WTC11 (cell line): ENCODE results near the gene TMEM218. TPM values are rescaled to one million over a fixed set of nuclear protein-coding genes. Genes with fewer than 3 reads are reported as not detected.

Source experiments
- ATAC-seq: fragments of 200-7000 bp; cut with Tn5 transposase; 2 replicates; pipeline ENCODE4 v1.10.0; 2021; ENCODE audit warnings: mild to moderate bottlenecking, moderate library complexity
- CTCF ChIA-PET: fragments of 300-600 bp; sonication (Branson Sonifier 250); formaldehyde crosslinking; loops from one replicate; lab custom pipeline; 2021; ENCODE audit warnings: antibody characterized with exemption; lab: Charles Lee
- POLR2A ChIA-PET: fragments of 350-600 bp; sonication (Branson Sonifier 250); formaldehyde crosslinking; loops from one replicate; lab custom pipeline; 2021; ENCODE audit warnings: antibody characterized with exemption; lab: Charles Lee
- DNase-seq: peaks from one replicate; pipeline ENCODE4 v3.0.0; 2021; ENCODE audit warnings: low spot score
- H3K27ac Mint-ChIP-seq: 2 replicates; pipeline ENCODE4 v1.8.0; 2021; ENCODE audit warnings: mixed read lengths
- H3K27me3 Mint-ChIP-seq: 2 replicates; pipeline ENCODE4 v1.8.0; 2021; ENCODE audit warnings: low read depth, mild to moderate bottlenecking, moderate library complexity, mixed read lengths
- H3K36me3 Mint-ChIP-seq: 2 replicates; pipeline ENCODE4 v1.8.0; 2021; ENCODE audit warnings: mixed read lengths
- H3K4me1 Mint-ChIP-seq: 2 replicates; pipeline ENCODE4 v1.8.0; 2022; ENCODE audit warnings: mixed read lengths
- H3K4me3 Mint-ChIP-seq: 2 replicates; pipeline ENCODE4 v1.8.0; 2021; ENCODE audit warnings: mild to moderate bottlenecking, moderate library complexity, mixed read lengths
- H3K9me3 Mint-ChIP-seq: 2 replicates; pipeline ENCODE4 v1.8.0; 2021; ENCODE audit warnings: mixed read lengths
- CREB1 ChIP-seq: sonication (generic); formaldehyde crosslinking; IDR thresholded peaks from 2 replicates; pipeline ENCODE4 v1.8.0; 2023; ENCODE audit warnings: mild to moderate bottlenecking, missing genetic modification reagents
- ELF4 ChIP-seq: sonication (generic); formaldehyde crosslinking; IDR thresholded peaks from 2 replicates; pipeline ENCODE4 v1.8.1; 2022; ENCODE audit warnings: low read depth, mild to moderate bottlenecking, moderate library complexity, missing genetic modification reagents
- ESRRA ChIP-seq: sonication (generic); formaldehyde crosslinking; IDR thresholded peaks from 2 replicates; pipeline ENCODE4 v1.8.1; 2022; ENCODE audit warnings: mild to moderate bottlenecking, missing genetic modification reagents, borderline replicate concordance
- ETV6 ChIP-seq: sonication (generic); formaldehyde crosslinking; IDR thresholded peaks from 2 replicates; pipeline ENCODE4 v1.8.1; 2022; ENCODE audit warnings: mild to moderate bottlenecking, missing genetic modification reagents
- FOXP1 ChIP-seq: sonication (generic); formaldehyde crosslinking; IDR thresholded peaks from 2 replicates; pipeline ENCODE4 v1.8.0; 2022; ENCODE audit warnings: missing genetic modification reagents, mild to moderate bottlenecking, moderate library complexity, borderline replicate concordance
- IRF2 ChIP-seq: sonication (generic); formaldehyde crosslinking; IDR thresholded peaks from 2 replicates; pipeline ENCODE4 v1.8.0; 2022; ENCODE audit warnings: low read depth, missing genetic modification reagents, borderline replicate concordance
- MXD4 ChIP-seq: fragments of 250-450 bp; sonication (Bioruptor Pico); IDR thresholded peaks from 2 replicates; pipeline ENCODE4 v1.8.0; 2021; ENCODE audit warnings: mild to moderate bottlenecking, moderate library complexity, borderline replicate concordance
- NFATC4 ChIP-seq: fragments of 250-450 bp; sonication (Bioruptor Pico); IDR thresholded peaks from 2 replicates; pipeline ENCODE4 v1.9.0; 2021; ENCODE audit warnings: mild to moderate bottlenecking
- SP1 ChIP-seq: sonication (generic); formaldehyde crosslinking; conservative IDR thresholded peaks from 2 replicates; pipeline ENCODE4 v1.8.1; 2022; ENCODE audit warnings: missing genetic modification reagents
- TEAD4 ChIP-seq: sonication (generic); formaldehyde crosslinking; IDR thresholded peaks from 2 replicates; pipeline ENCODE4 v1.8.0; 2022; ENCODE audit warnings: mild to moderate bottlenecking, missing genetic modification reagents
- ZNF263 ChIP-seq: sonication (generic); formaldehyde crosslinking; IDR thresholded peaks from 2 replicates; pipeline ENCODE4 v1.8.1; 2022; ENCODE audit warnings: low read depth, mild to moderate bottlenecking, moderate library complexity, missing genetic modification reagents
- ZNF396 ChIP-seq: fragments of 250-450 bp; sonication (Bioruptor Pico); IDR thresholded peaks from 2 replicates; pipeline ENCODE4 v1.8.0; 2021; ENCODE audit warnings: mild to moderate bottlenecking, moderate library complexity, borderline replicate concordance
- total RNA-seq: library from RNA; stranded (reverse); gene quantifications from 3 replicates; pipeline ENCODE4 v1.2.3, GENCODE V29; 2021
- TF ChIP-seq, protein P1 (sequence below): fragments of 250-450 bp; sonication (Bioruptor Pico); conservative IDR thresholded peaks from 2 replicates; pipeline ENCODE4 v1.9.0; 2021; ENCODE audit warnings: mild to moderate bottlenecking
- TF ChIP-seq, protein P2 (sequence below): sonication (generic); formaldehyde crosslinking; IDR thresholded peaks from 2 replicates; pipeline ENCODE4 v1.8.0; 2022; ENCODE audit warnings: mild to moderate bottlenecking, missing genetic modification reagents
- TF ChIP-seq, protein P3 (sequence below): sonication (generic); formaldehyde crosslinking; IDR thresholded peaks from 2 replicates; pipeline ENCODE4 v1.8.1; 2022; ENCODE audit warnings: mild to moderate bottlenecking, moderate library complexity, missing genetic modification reagents
- TF ChIP-seq, protein P4 (sequence below): sonication (generic); formaldehyde crosslinking; IDR thresholded peaks from 2 replicates; pipeline ENCODE4 v1.8.0; 2023; ENCODE audit warnings: mild to moderate bottlenecking, missing genetic modification reagents
- TF ChIP-seq, protein P5 (sequence below): sonication (generic); formaldehyde crosslinking; IDR thresholded peaks from 2 replicates; pipeline ENCODE4 v1.8.0; 2022; ENCODE audit warnings: missing genetic modification reagents
- TF ChIP-seq, protein P6 (sequence below): fragments of 250-450 bp; sonication (Bioruptor Pico); IDR thresholded peaks from 2 replicates; pipeline ENCODE4 v1.9.0; 2021; ENCODE audit warnings: mild to moderate bottlenecking
- TF ChIP-seq, protein P7 (sequence below): sonication (generic); formaldehyde crosslinking; IDR thresholded peaks from 2 replicates; pipeline ENCODE4 v1.8.0; 2022; ENCODE audit warnings: mild to moderate bottlenecking, missing genetic modification reagents
- TF ChIP-seq, protein P8 (sequence below): sonication (generic); formaldehyde crosslinking; IDR thresholded peaks from 2 replicates; pipeline ENCODE4 v1.8.1; 2023; ENCODE audit warnings: mild to moderate bottlenecking, missing genetic modification reagents
- TF ChIP-seq, protein P9 (sequence below): sonication (generic); formaldehyde crosslinking; IDR thresholded peaks from 2 replicates; pipeline ENCODE4 v1.8.1; 2023; ENCODE audit warnings: mild to moderate bottlenecking, missing genetic modification reagents, moderate library complexity

The TMEM218 gene
- total RNA-seq, 1 experiment from 2014 or later = 10.3 TPM

DNA sequence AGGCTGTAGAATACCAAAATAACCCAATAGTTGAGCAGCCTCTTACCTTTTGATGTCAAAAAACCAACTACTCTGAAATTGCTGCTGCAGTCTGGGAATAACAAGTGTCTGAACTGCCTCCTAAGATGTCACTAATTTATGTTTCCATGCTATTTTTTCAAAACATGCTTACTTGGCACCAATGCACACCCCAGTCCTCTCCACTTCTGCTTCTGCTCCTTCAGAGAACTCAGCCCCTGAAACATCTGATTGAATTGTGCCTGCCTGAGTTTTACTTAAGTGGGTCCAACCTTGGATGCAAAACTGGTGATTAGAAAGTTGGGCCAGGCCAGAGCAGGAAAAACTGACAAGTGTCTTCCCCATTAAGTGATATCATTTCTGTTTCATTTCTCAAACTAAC, 24.6 kb upstream of the TMEM218 start:
- no peak for ATAC-seq
- no peaks in the 10 kb centered on the region for H3K36me3 Mint-ChIP-seq
- H3K27me3 Mint-ChIP-seq = peaks cover 48% of the 10 kb centered on the region
- H3K4me3 Mint-ChIP-seq = no peak overlapping the region
- ChIA-PET CTCF (no interaction called here), POLR2A (no interaction called here)
- no peaks in the 10 kb centered on the region for H3K9me3 Mint-ChIP-seq
- TF ChIP-seq, protein P1, sequence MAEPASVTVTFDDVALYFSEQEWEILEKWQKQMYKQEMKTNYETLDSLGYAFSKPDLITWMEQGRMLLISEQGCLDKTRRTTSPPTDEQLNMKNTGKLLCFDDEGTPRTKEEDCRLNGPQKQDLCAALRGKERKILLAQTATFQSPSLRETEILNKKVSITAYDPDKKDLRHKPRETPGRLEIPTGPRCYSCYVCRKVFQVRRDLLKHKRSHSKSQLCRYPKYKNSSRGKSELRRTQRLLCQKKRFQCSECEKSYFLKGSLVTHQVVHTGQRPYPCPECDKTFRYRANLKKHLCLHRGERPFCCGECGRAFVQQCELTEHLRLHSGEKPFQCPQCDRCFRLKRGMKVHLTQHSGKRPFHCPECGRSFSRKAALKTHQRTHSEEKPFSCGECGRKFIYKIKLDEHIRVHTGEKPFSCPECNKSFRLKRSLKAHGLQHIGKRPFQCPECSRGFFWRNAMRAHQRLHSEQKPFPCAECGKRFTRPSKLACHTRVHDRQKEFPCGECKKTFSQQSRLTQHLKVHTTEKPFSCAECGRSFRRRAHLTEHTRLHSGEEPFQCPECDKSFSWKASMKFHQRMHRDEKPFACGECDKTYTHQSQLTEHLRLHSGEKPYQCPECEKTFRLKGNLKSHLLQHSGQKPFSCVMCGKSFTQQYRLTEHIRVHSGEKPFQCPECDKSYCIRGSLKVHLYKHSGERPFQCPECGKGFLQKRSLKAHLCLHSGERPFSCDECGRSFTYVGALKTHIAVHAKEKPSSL (CRISPR knock-in tag) = no peak
- TF ChIP-seq ESRRA (no peak), TEAD4 (CRISPR knock-in tag) (no peak), ZNF396 (CRISPR knock-in tag) (no peak), IRF2 (no peak), ETV6 (CRISPR knock-in tag) (no peak)
- TF ChIP-seq, protein P2, sequence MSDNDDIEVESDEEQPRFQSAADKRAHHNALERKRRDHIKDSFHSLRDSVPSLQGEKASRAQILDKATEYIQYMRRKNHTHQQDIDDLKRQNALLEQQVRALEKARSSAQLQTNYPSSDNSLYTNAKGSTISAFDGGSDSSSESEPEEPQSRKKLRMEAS (CRISPR knock-in tag) = no peak
- TF ChIP-seq, protein P3, sequence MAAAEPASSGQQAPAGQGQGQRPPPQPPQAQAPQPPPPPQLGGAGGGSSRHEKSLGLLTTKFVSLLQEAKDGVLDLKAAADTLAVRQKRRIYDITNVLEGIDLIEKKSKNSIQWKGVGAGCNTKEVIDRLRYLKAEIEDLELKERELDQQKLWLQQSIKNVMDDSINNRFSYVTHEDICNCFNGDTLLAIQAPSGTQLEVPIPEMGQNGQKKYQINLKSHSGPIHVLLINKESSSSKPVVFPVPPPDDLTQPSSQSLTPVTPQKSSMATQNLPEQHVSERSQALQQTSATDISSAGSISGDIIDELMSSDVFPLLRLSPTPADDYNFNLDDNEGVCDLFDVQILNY (CRISPR knock-in tag) = no peak
- TF ChIP-seq, all 79 proteins: peak for 0
- Mint-ChIP-seq H3K27ac (no peak overlapping the region), H3K4me1 (peaks cover 38% of the 10 kb centered on the region)
- no peak for DNase-seq

DNA sequence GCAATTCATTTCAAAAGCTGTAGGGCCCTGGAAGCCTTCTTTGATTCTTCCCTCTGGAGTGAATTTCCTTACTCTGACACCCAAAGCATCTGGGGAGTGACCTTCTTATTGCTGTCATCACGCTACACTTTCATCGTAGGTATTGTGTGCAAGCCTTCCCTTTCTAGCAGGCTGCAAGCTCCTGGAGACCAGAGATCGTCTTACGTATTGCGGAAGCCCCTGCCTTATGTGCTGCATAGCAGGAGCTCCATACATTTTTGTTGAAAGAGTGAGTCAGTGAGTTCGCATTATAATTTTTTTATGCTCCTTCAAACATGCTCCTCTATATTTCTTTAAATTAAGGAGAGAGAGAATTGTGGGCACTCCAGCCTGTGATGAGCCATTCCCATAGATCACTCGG, 21.2 kb upstream of the TMEM218 start:
- H3K27me3 Mint-ChIP-seq = peaks cover 42% of the 10 kb centered on the region
- TF ChIP-seq, protein P4, sequence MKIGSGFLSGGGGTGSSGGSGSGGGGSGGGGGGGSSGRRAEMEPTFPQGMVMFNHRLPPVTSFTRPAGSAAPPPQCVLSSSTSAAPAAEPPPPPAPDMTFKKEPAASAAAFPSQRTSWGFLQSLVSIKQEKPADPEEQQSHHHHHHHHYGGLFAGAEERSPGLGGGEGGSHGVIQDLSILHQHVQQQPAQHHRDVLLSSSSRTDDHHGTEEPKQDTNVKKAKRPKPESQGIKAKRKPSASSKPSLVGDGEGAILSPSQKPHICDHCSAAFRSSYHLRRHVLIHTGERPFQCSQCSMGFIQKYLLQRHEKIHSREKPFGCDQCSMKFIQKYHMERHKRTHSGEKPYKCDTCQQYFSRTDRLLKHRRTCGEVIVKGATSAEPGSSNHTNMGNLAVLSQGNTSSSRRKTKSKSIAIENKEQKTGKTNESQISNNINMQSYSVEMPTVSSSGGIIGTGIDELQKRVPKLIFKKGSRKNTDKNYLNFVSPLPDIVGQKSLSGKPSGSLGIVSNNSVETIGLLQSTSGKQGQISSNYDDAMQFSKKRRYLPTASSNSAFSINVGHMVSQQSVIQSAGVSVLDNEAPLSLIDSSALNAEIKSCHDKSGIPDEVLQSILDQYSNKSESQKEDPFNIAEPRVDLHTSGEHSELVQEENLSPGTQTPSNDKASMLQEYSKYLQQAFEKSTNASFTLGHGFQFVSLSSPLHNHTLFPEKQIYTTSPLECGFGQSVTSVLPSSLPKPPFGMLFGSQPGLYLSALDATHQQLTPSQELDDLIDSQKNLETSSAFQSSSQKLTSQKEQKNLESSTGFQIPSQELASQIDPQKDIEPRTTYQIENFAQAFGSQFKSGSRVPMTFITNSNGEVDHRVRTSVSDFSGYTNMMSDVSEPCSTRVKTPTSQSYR = no peak
- TF ChIP-seq NFATC4 (CRISPR knock-in tag) (no peak), CREB1 (no peak), FOXP1 (CRISPR knock-in tag) (no peak), ELF4 (CRISPR knock-in tag) (no peak), TEAD4 (CRISPR knock-in tag) (no peak), MXD4 (no peak), ZNF263 (CRISPR knock-in tag) (no peak), SP1 (no peak)
- TF ChIP-seq, protein P5, sequence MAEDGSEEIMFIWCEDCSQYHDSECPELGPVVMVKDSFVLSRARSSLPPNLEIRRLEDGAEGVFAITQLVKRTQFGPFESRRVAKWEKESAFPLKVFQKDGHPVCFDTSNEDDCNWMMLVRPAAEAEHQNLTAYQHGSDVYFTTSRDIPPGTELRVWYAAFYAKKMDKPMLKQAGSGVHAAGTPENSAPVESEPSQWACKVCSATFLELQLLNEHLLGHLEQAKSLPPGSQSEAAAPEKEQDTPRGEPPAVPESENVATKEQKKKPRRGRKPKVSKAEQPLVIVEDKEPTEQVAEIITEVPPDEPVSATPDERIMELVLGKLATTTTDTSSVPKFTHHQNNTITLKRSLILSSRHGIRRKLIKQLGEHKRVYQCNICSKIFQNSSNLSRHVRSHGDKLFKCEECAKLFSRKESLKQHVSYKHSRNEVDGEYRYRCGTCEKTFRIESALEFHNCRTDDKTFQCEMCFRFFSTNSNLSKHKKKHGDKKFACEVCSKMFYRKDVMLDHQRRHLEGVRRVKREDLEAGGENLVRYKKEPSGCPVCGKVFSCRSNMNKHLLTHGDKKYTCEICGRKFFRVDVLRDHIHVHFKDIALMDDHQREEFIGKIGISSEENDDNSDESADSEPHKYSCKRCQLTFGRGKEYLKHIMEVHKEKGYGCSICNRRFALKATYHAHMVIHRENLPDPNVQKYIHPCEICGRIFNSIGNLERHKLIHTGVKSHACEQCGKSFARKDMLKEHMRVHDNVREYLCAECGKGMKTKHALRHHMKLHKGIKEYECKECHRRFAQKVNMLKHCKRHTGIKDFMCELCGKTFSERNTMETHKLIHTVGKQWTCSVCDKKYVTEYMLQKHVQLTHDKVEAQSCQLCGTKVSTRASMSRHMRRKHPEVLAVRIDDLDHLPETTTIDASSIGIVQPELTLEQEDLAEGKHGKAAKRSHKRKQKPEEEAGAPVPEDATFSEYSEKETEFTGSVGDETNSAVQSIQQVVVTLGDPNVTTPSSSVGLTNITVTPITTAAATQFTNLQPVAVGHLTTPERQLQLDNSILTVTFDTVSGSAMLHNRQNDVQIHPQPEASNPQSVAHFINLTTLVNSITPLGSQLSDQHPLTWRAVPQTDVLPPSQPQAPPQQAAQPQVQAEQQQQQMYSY = no peak
- TF ChIP-seq, protein P6, sequence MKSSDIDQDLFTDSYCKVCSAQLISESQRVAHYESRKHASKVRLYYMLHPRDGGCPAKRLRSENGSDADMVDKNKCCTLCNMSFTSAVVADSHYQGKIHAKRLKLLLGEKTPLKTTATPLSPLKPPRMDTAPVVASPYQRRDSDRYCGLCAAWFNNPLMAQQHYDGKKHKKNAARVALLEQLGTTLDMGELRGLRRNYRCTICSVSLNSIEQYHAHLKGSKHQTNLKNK (CRISPR knock-in tag) = no peak
- TF ChIP-seq, protein P7, sequence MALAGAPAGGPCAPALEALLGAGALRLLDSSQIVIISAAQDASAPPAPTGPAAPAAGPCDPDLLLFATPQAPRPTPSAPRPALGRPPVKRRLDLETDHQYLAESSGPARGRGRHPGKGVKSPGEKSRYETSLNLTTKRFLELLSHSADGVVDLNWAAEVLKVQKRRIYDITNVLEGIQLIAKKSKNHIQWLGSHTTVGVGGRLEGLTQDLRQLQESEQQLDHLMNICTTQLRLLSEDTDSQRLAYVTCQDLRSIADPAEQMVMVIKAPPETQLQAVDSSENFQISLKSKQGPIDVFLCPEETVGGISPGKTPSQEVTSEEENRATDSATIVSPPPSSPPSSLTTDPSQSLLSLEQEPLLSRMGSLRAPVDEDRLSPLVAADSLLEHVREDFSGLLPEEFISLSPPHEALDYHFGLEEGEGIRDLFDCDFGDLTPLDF = no peak
- TF ChIP-seq, protein P8, sequence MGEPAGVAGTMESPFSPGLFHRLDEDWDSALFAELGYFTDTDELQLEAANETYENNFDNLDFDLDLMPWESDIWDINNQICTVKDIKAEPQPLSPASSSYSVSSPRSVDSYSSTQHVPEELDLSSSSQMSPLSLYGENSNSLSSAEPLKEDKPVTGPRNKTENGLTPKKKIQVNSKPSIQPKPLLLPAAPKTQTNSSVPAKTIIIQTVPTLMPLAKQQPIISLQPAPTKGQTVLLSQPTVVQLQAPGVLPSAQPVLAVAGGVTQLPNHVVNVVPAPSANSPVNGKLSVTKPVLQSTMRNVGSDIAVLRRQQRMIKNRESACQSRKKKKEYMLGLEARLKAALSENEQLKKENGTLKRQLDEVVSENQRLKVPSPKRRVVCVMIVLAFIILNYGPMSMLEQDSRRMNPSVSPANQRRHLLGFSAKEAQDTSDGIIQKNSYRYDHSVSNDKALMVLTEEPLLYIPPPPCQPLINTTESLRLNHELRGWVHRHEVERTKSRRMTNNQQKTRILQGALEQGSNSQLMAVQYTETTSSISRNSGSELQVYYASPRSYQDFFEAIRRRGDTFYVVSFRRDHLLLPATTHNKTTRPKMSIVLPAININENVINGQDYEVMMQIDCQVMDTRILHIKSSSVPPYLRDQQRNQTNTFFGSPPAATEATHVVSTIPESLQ = no peak
- TF ChIP-seq, protein P9, sequence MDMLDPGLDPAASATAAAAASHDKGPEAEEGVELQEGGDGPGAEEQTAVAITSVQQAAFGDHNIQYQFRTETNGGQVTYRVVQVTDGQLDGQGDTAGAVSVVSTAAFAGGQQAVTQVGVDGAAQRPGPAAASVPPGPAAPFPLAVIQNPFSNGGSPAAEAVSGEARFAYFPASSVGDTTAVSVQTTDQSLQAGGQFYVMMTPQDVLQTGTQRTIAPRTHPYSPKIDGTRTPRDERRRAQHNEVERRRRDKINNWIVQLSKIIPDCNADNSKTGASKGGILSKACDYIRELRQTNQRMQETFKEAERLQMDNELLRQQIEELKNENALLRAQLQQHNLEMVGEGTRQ (CRISPR knock-in tag) = no peak

More for the DNA sequence above, 21.2 kb upstream of the TMEM218 start:
- DNase-seq (no peak), ATAC-seq (no peak)
- peaks cover 6% of the 10 kb centered on the region for H3K4me1 Mint-ChIP-seq
- H3K4me3 Mint-ChIP-seq = no peak overlapping the region
- no peak overlapping the region for H3K27ac Mint-ChIP-seq
- no peaks in the 10 kb centered on the region for H3K36me3 Mint-ChIP-seq
- ChIA-PET CTCF (interaction anchor here (1.9 to 3.2 kb wide), 3 partner anchors 8 to 41 kb away, joined by 10 to 14 read pairs (median 13); no protein-coding TSS in a partner anchor), POLR2A (interaction anchor here (1.4 kb wide), 1 partner anchor 41 kb away, joined by 3 read pairs; no protein-coding TSS in a partner anchor)
- no peaks in the 10 kb centered on the region for H3K9me3 Mint-ChIP-seq
